GM10266 (cell line): ENCODE data around the gene PRKAR2B.

Experiments used
- DNase-seq: peaks from one replicate; pipeline ENCODE4 v3.0.0; 2012; ENCODE audit errors: extremely low spot score
- CTCF ChIP-seq: IDR thresholded peaks from 2 replicates; pipeline ENCODE4 v1.5.1; 2012; ENCODE audit warnings: mild to moderate bottlenecking, low read depth; ENCODE audit not compliant: control insufficient read depth, insufficient read depth; ENCODE audit errors: missing control alignments

PRKAR2B gene

GRCh38 chr7:107045195-107045960, 873 bp downstream of the PRKAR2B start:
- no peak for TF ChIP-seq CTCF
- no peak for DNase-seq

- DNase-seq = no peak
- no peak for TF ChIP-seq CTCF
Observed at GRCh38 chr7:107045980-107046379, 1.5 kb downstream of the PRKAR2B start.

GRCh38 chr7:107046491-107047259, 2.2 kb downstream of the PRKAR2B start:
- TF ChIP-seq CTCF = no peak
- no peak for DNase-seq

- DNase-seq = no peak
- TF ChIP-seq CTCF = peak; percentile 25
Observed at GRCh38 chr7:107047902-107048782, 3.6 kb downstream of the PRKAR2B start.

GRCh38 chr7:107048783-107049418, 4.4 kb downstream of the PRKAR2B start:
- DNase-seq = no peak
- no peak for TF ChIP-seq CTCF

GRCh38 chr7:107049480-107049879, 5.0 kb downstream of the PRKAR2B start:
- no peak for DNase-seq
- TF ChIP-seq CTCF = no peak
